Endothelial cell of umbilical vein (primary cell): ENCODE results near the gene DPF3. TPM values are rescaled to one million over a fixed set of nuclear protein-coding genes. Genes with fewer than 3 reads are reported as not detected.

Experiments
- BruUV-seq: library from RNA; stranded (reverse); fragments of 400-500 nt; replicated peaks from 2 replicates; lab custom pipeline; 2021; lab: Mats Ljungman, UMichigan
- CTCF ChIA-PET: fragments of 300-600, 350-600 bp; sonication (Branson Sonifier 250); formaldehyde crosslinking; loops from one replicate; lab custom pipeline; 2021; ENCODE audit warnings: antibody characterized with exemption, inconsistent platforms; lab: Charles Lee
- POLR2A ChIA-PET: fragments of 300-600, 350-600 bp; sonication (Branson Sonifier 250); formaldehyde crosslinking; loops from one replicate; lab custom pipeline; 2021; ENCODE audit warnings: antibody characterized with exemption, inconsistent platforms; lab: Charles Lee
- DNase-seq: peaks from one replicate; pipeline ENCODE4 v3.0.0-alpha.2; 2011; ENCODE audit warnings: low read depth, low spot score
- FAIRE-seq: peaks from 2 replicates; lab custom pipeline; 2011; peaks lifted over from hg19 to GRCh38; lab: Jason Lieb, UNC
- H2AFZ ChIP-seq: 2 replicates; pipeline ENCODE4 v1.6.0; 2012; ENCODE audit warnings: low read depth, low read length, control low read depth, inconsistent platforms
- H3K27ac ChIP-seq: 2 replicates; pipeline ENCODE4 v1.5.1; 2011; ENCODE audit warnings: low read depth, mild to moderate bottlenecking, control low read depth, low read length, moderate library complexity; ENCODE audit not compliant: insufficient read depth
- H3K27me3 ChIP-seq, 2 experiments: 2 replicates each; pipeline versions ENCODE4 v1.6.0 to v1.6.1; 2011; ENCODE audit warnings: low read length in 2 of 2, mixed read lengths in 1 of 2; ENCODE audit not compliant: control insufficient read depth in 2 of 2, insufficient read depth in 2 of 2
- H3K36me3 ChIP-seq, 2 experiments: 2 replicates in 1 of 2; 3 replicates in 1 of 2; pipeline ENCODE4 v1.5.1; 2011; ENCODE audit warnings: low read length in 2 of 2, mild to moderate bottlenecking in 1 of 2, moderate library complexity in 1 of 2; ENCODE audit not compliant: control insufficient read depth in 2 of 2, insufficient read depth in 2 of 2; ENCODE audit errors: extremely low read depth in 1 of 2
- H3K4me1 ChIP-seq: 3 replicates; pipeline ENCODE4 v1.5.1; 2011; ENCODE audit warnings: mild to moderate bottlenecking, low read length; ENCODE audit not compliant: control insufficient read depth, insufficient read depth; ENCODE audit errors: extremely low read depth
- H3K4me2 ChIP-seq: 2 replicates; pipeline ENCODE4 v1.6.1; 2011; ENCODE audit warnings: low read length, control low read depth, mixed read lengths; ENCODE audit not compliant: insufficient read depth
- H3K4me3 ChIP-seq, 3 experiments: fragments of 200-600 bp in 1 of 3; sonication (generic), shearing (Covaris generic) in 1 of 3; replicated peaks in 1 of 3; 2 replicates each; pipeline ENCODE4 v1.5.1; 2011 to 2016; ENCODE audit warnings: control low read depth in 3 of 3, low read length in 3 of 3, mild to moderate bottlenecking in 2 of 3, inconsistent platforms in 1 of 3, low read depth in 1 of 3, moderate library complexity in 1 of 3; ENCODE audit not compliant: insufficient read depth in 1 of 3
- H3K79me2 ChIP-seq: 2 replicates; pipeline ENCODE4 v1.6.0; 2012; ENCODE audit warnings: low read length, inconsistent platforms; ENCODE audit not compliant: control insufficient read depth, insufficient read depth
- H3K9ac ChIP-seq: replicated peaks from 2 replicates; pipeline ENCODE3; 2011; ENCODE audit warnings: low read length, control low read depth; ENCODE audit not compliant: insufficient read depth; ENCODE audit errors: extremely low read depth
- H3K9me1 ChIP-seq: replicated peaks from 3 replicates; pipeline ENCODE4 v1.6.0; 2011; ENCODE audit warnings: mild to moderate bottlenecking, low read length; ENCODE audit not compliant: control insufficient read depth, insufficient read depth; ENCODE audit errors: extremely low read depth
- H3K9me3 ChIP-seq: replicated peaks from 2 replicates; pipeline ENCODE4 v1.5.1; 2012; ENCODE audit warnings: low read length, inconsistent platforms; ENCODE audit not compliant: control insufficient read depth, insufficient read depth
- H4K20me1 ChIP-seq: replicated peaks from 2 replicates; pipeline ENCODE3; 2011; ENCODE audit warnings: mild to moderate bottlenecking, low read length; ENCODE audit not compliant: control insufficient read depth, insufficient read depth; ENCODE audit errors: extremely low read depth
- CTCF ChIP-seq, 2 donors: IDR thresholded peaks; 1 replicate in 1 of 2; 2 replicates in 1 of 2; pipeline ENCODE4 v1.5.1; 2011; ENCODE audit warnings: low read length in 2 of 2, mild to moderate bottlenecking in 2 of 2, moderate library complexity in 2 of 2, control low read depth in 1 of 2, inconsistent platforms in 1 of 2, low read depth in 1 of 2; ENCODE audit not compliant: insufficient read depth in 1 of 2; ENCODE audit errors: extremely low read depth in 1 of 2
- EZH2 ChIP-seq: IDR thresholded peaks from 2 replicates; pipeline ENCODE4 v1.6.1; 2012; ENCODE audit warnings: borderline replicate concordance, low read depth, mild to moderate bottlenecking, moderate library complexity, low read length, inconsistent platforms; ENCODE audit not compliant: severe bottlenecking
- FOS ChIP-seq: IDR thresholded peaks from 2 replicates; pipeline ENCODE4 v1.6.1; 2011; ENCODE audit warnings: mild to moderate bottlenecking, low read length, moderate library complexity, borderline replicate concordance; ENCODE audit not compliant: insufficient read depth
- GATA2 ChIP-seq: IDR thresholded peaks from 2 replicates; pipeline ENCODE4 v1.7.0; 2011; ENCODE audit warnings: low read depth, mild to moderate bottlenecking, moderate library complexity, mixed read lengths, low read length; ENCODE audit not compliant: insufficient read length, insufficient read depth
- JUN ChIP-seq: IDR thresholded peaks from 2 replicates; pipeline ENCODE4 v1.6.1; 2011; ENCODE audit warnings: borderline replicate concordance, low read depth; ENCODE audit not compliant: insufficient read length, insufficient read depth
- MAX ChIP-seq: IDR thresholded peaks from 2 replicates; pipeline ENCODE4 v1.6.1; 2011; ENCODE audit not compliant: insufficient read depth, insufficient read length
- MYC ChIP-seq: IDR thresholded peaks from one replicate; pipeline ENCODE4 v1.6.1; 2011; ENCODE audit warnings: mild to moderate bottlenecking, low read depth, low read length
- POLR2A ChIP-seq: IDR thresholded peaks from 2 replicates; pipeline ENCODE4 v1.6.1; 2012; ENCODE audit warnings: low read depth, mild to moderate bottlenecking, control low read depth, low read length
- POLR2AphosphoS5 ChIP-seq: IDR thresholded peaks from 2 replicates; pipeline ENCODE4 v1.6.1; 2012; ENCODE audit warnings: low read depth, mild to moderate bottlenecking, control low read depth, low read length, moderate library complexity; ENCODE audit not compliant: insufficient read depth
- dilution Hi-C: fragments of 300-500 bp; cut with MboI; formaldehyde crosslinking; loops from one replicate; pipeline ENCODE4 v1.15.0; 2019; ENCODE audit warnings: low sequenced_read_pairs; ENCODE audit not compliant: extremely low pct_ligation_motif_present
- intact Hi-C: fragments of 100-400 bp; cut with micrococcal nuclease; formaldehyde crosslinking; loops from one replicate; pipeline ENCODE4 v1.10.0; 2022
- polyA plus RNA-seq, 4 experiments: library from polyadenylated mRNA; depleted of rRNA in 3 of 4; stranded (reverse) in 3 of 4; unstranded in 1 of 4; fragments of >200 nt; gene quantifications; 2 replicates each; pipeline versions ENCODE4 v1.2.1 to v1.2.3, GENCODE V29; 2011 to 2012; ENCODE audit warnings: missing spikeins in 1 of 4
- total RNA-seq: library from RNA; stranded (reverse); gene quantifications from 2 replicates; pipeline ENCODE4 v1.2.3, GENCODE V29; 2021

DPF3 gene
- total and polyA plus RNA-seq, 2 donors (not counting 3 experiments of a cell fraction or from before 2014, with no cell fraction given) = 2.4 to 3.5 TPM

- no peak for TF ChIP-seq JUN
- no peak for TF ChIP-seq MAX
- TF ChIP-seq POLR2AphosphoS5 = no peak
- TF ChIP-seq FOS = no peak
- no peak for TF ChIP-seq POLR2A
These were observed 48.2 kb downstream of the DPF3 start for GRCh38 chr14:72845683-72846082.

GRCh38 chr14:72845196-72845595, 48.7 kb downstream of the DPF3 start:
- CTCF ChIA-PET = interaction anchor here (1.0 kb wide), 1 partner anchor 331 kb away, joined by 4 read pairs; no protein-coding TSS in a partner anchor
- Histone ChIP-seq H2AFZ (no peak overlapping the region), H3K9me3 (no peaks in the 10 kb centered on the region), H3K4me3 (no peak overlapping the region), H4K20me1 (no peaks in the 10 kb centered on the region), H3K36me3 (no peaks in the 10 kb centered on the region), H3K9me1 (no peaks in the 10 kb centered on the region), H3K79me2 (no peaks in the 10 kb centered on the region), H3K4me1 (no peaks in the 10 kb centered on the region), H3K9ac (no peak overlapping the region), H3K4me2 (no peak overlapping the region), H3K27me3 (no peaks in the 10 kb centered on the region), H3K27ac (no peak overlapping the region)
- DNase-seq (no peak), FAIRE-seq (no peak)
- POLR2A ChIA-PET = no interaction called here
- intact Hi-C loops = no loop called here
- dilution Hi-C loops = no loop called here
- no peak for TF ChIP-seq MAX
- no peak for TF ChIP-seq GATA2
- no peak for TF ChIP-seq MYC
- no peak for TF ChIP-seq CTCF (IDR thresholded peaks at IDR 0.05; ENCODE audit: extremely low read depth in 1 of 2, insufficient read depth in 1 of 2, low read depth in 1 of 2, low read length in 2 of 2)
- TF ChIP-seq POLR2A = no peak
- TF ChIP-seq POLR2AphosphoS5 = no peak
- TF ChIP-seq EZH2 = no peak
- TF ChIP-seq FOS = no peak
- TF ChIP-seq JUN = no peak
- no TSS peak for BruUV-seq

More at GRCh38 chr14:72845683-72846082, 48.2 kb downstream of the DPF3 start:
- intact Hi-C loops (no loop called here), dilution Hi-C loops (no loop called here)
- Histone ChIP-seq H3K4me3 (no peak overlapping the region), H3K79me2 (no peaks in the 10 kb centered on the region), H3K9me1 (no peaks in the 10 kb centered on the region), H3K27ac (no peak overlapping the region), H4K20me1 (no peaks in the 10 kb centered on the region), H2AFZ (no peak overlapping the region), H3K9me3 (no peaks in the 10 kb centered on the region), H3K36me3 (no peaks in the 10 kb centered on the region), H3K4me2 (no peak overlapping the region), H3K27me3 (no peaks in the 10 kb centered on the region), H3K4me1 (no peaks in the 10 kb centered on the region), H3K9ac (no peak overlapping the region)
- CTCF ChIA-PET = interaction anchor here (1.0 kb wide), 1 partner anchor 332 kb away, joined by 4 read pairs; no protein-coding TSS in a partner anchor
- FAIRE-seq (no peak), DNase-seq (no peak)
- POLR2A ChIA-PET = no interaction called here
- BruUV-seq = no TSS peak
